H9 (cell line): ENCODE results near the gene HLA-DPB1. TPM values are rescaled to one million over a fixed set of nuclear protein-coding genes. Genes with fewer than 3 reads are reported as not detected.

Experiments used
- DNase-seq: peaks from one replicate; pipeline ENCODE4 v3.0.0-alpha.2; 2017
- H2AFZ ChIP-seq: one replicate; pipeline ENCODE4 v1.6.1; 2013; ENCODE audit warnings: mild to moderate bottlenecking, low read length, control low read depth, moderate library complexity
- H2AK5ac ChIP-seq: 2 replicates; pipeline ENCODE4 v1.6.1; 2013; ENCODE audit warnings: low read length, control low read depth, mixed read lengths; ENCODE audit not compliant: insufficient read length
- H2BK120ac ChIP-seq: one replicate; pipeline ENCODE4 v1.6.1; 2013; ENCODE audit warnings: low read depth, mild to moderate bottlenecking, low read length, control low read depth, inconsistent platforms; ENCODE audit not compliant: poor library complexity, severe bottlenecking
- H2BK12ac ChIP-seq: 2 replicates; pipeline ENCODE4 v1.6.1; 2013; ENCODE audit warnings: low read length, control low read depth, mixed read lengths, low read depth; ENCODE audit not compliant: insufficient read length
- H2BK15ac ChIP-seq: 2 replicates; pipeline ENCODE4 v1.6.1; 2013; ENCODE audit warnings: low read depth, low read length, control low read depth
- H2BK20ac ChIP-seq: one replicate; pipeline ENCODE4 v1.6.1; 2013; ENCODE audit warnings: low read depth, mild to moderate bottlenecking, low read length, control low read depth, inconsistent platforms; ENCODE audit not compliant: poor library complexity, severe bottlenecking
- H2BK5ac ChIP-seq: 2 replicates; pipeline ENCODE4 v1.6.1; 2013; ENCODE audit warnings: low read length, control low read depth, mixed read lengths; ENCODE audit not compliant: insufficient read length
- H3K14ac ChIP-seq: 2 replicates; pipeline ENCODE4 v1.6.1; 2013; ENCODE audit warnings: low read length, control low read depth; ENCODE audit not compliant: insufficient read depth
- H3K18ac ChIP-seq: 2 replicates; pipeline ENCODE4 v1.6.1; 2013; ENCODE audit warnings: low read depth, mild to moderate bottlenecking, mixed read lengths, low read length, control low read depth; ENCODE audit not compliant: insufficient read length
- H3K23ac ChIP-seq: 2 replicates; pipeline ENCODE4 v1.6.1; 2013; ENCODE audit warnings: low read length, control low read depth, mixed read lengths, low read depth; ENCODE audit not compliant: insufficient read length
- H3K23me2 ChIP-seq: 2 replicates; pipeline ENCODE4 v1.6.1; 2013; ENCODE audit warnings: low read depth, mild to moderate bottlenecking, mixed read lengths, low read length, control low read depth; ENCODE audit not compliant: insufficient read length, poor library complexity, severe bottlenecking
- H3K27ac ChIP-seq: 2 replicates; pipeline ENCODE4 v1.5.1; 2013; ENCODE audit warnings: low read length, control low read depth, mixed read lengths, low read depth; ENCODE audit not compliant: insufficient read length
- H3K27me3 ChIP-seq: 2 replicates; pipeline ENCODE4 v1.6.1; 2013; ENCODE audit warnings: low read length, control low read depth, inconsistent platforms; ENCODE audit not compliant: insufficient read depth
- H3K4ac ChIP-seq: 2 replicates; pipeline ENCODE4 v1.6.1; 2013; ENCODE audit warnings: low read depth, mild to moderate bottlenecking, control low read depth, inconsistent platforms, low read length, moderate library complexity
- H3K4me1 ChIP-seq: 2 replicates; pipeline ENCODE4 v1.6.1; 2013; ENCODE audit warnings: low read length, control low read depth, inconsistent platforms; ENCODE audit not compliant: insufficient read depth
- H3K4me2 ChIP-seq: 2 replicates; pipeline ENCODE4 v1.6.1; 2013; ENCODE audit warnings: low read length, control low read depth, mixed read lengths; ENCODE audit not compliant: insufficient read length, insufficient read depth
- H3K56ac ChIP-seq: 2 replicates; pipeline ENCODE4 v1.6.1; 2013; ENCODE audit warnings: low read depth, mild to moderate bottlenecking, mixed read lengths, low read length, control low read depth; ENCODE audit not compliant: insufficient read length
- H3K79me1 ChIP-seq: 2 replicates; pipeline ENCODE4 v1.6.1; 2013; ENCODE audit warnings: low read depth, mild to moderate bottlenecking, moderate library complexity, low read length, control low read depth, inconsistent platforms; ENCODE audit not compliant: insufficient read depth, poor library complexity, severe bottlenecking
- H3K79me2 ChIP-seq: 2 replicates; pipeline ENCODE4 v1.6.1; 2013; ENCODE audit warnings: low read length, control low read depth, inconsistent platforms; ENCODE audit not compliant: insufficient read depth
- H3K9ac ChIP-seq: 2 replicates; pipeline ENCODE4 v1.6.1; 2013; ENCODE audit warnings: low read length, control low read depth, mixed read lengths; ENCODE audit not compliant: insufficient read length; ENCODE audit errors: extremely low read depth
- H3K9me3 ChIP-seq: one replicate; pipeline ENCODE4 v1.6.1; 2013; ENCODE audit warnings: low read depth, low read length, inconsistent platforms; ENCODE audit not compliant: control insufficient read depth
- H3T11ph ChIP-seq: one replicate; pipeline ENCODE4 v1.6.1; 2013; ENCODE audit warnings: mild to moderate bottlenecking, low read length, control low read depth, inconsistent platforms
- H4K20me1 ChIP-seq: one replicate; pipeline ENCODE4 v1.6.1; 2013; ENCODE audit not compliant: control insufficient read depth, insufficient read length, insufficient read depth
- H4K5ac ChIP-seq: 2 replicates; pipeline ENCODE4 v1.6.1; 2013; ENCODE audit warnings: low read depth, mild to moderate bottlenecking, mixed read lengths, low read length, control low read depth; ENCODE audit not compliant: insufficient read length
- H4K8ac ChIP-seq: replicated peaks from 2 replicates; pipeline ENCODE4 v1.6.1; 2013; ENCODE audit warnings: low read length, control low read depth, mixed read lengths, low read depth; ENCODE audit not compliant: insufficient read length
- H4K91ac ChIP-seq: 2 replicates; pipeline ENCODE4 v1.6.1; 2013; ENCODE audit warnings: low read depth, mild to moderate bottlenecking, moderate library complexity, mixed read lengths, low read length, control low read depth; ENCODE audit not compliant: insufficient read length
- H3K27ac Mint-ChIP-seq, 3 experiments: 2 replicates in 2 of 3; 3 replicates in 1 of 3; pipeline ENCODE4 v1.8.0; 2020 to 2021; ENCODE audit warnings: mixed read lengths in 3 of 3, mild to moderate bottlenecking in 1 of 3, moderate library complexity in 1 of 3
- H3K27me3 Mint-ChIP-seq: 2 replicates; pipeline ENCODE4 v1.8.0; 2021; ENCODE audit warnings: low read depth, mild to moderate bottlenecking, moderate library complexity, mixed read lengths
- H3K36me3 Mint-ChIP-seq, 3 experiments: 2 replicates in 2 of 3; 3 replicates in 1 of 3; pipeline ENCODE4 v1.8.0; 2020 to 2021; ENCODE audit warnings: low read depth in 3 of 3, mixed read lengths in 3 of 3; ENCODE audit not compliant: insufficient read depth in 1 of 3
- H3K4me1 Mint-ChIP-seq, 2 experiments: 2 replicates each; pipeline ENCODE4 v1.8.0; 2020; ENCODE audit warnings: mixed read lengths in 2 of 2
- H3K4me3 Mint-ChIP-seq, 2 experiments: 2 replicates in 1 of 2; 3 replicates in 1 of 2; pipeline ENCODE4 v1.8.0; 2020 to 2021; ENCODE audit warnings: mild to moderate bottlenecking in 2 of 2, mixed read lengths in 2 of 2, moderate library complexity in 1 of 2
- H3K9me3 Mint-ChIP-seq, 2 experiments: 2 replicates in 1 of 2; 3 replicates in 1 of 2; pipeline ENCODE4 v1.8.0; 2020; ENCODE audit warnings: mild to moderate bottlenecking in 2 of 2, mixed read lengths in 2 of 2, moderate library complexity in 1 of 2
- CTCF ChIP-seq: fragments of 200-600 bp; sonication (generic); conservative IDR thresholded peaks from 3 replicates; pipeline ENCODE4 v1.8.0; 2021; ENCODE audit warnings: antibody characterized with exemption, mild to moderate bottlenecking
- WGBS: extraction: QIAGEN DNeasy Blood & Tissue Kit; methylation state at CpG from one replicate; pipeline ENCODE4 v1.1.7; 2013; ENCODE audit warnings: missing lambda C conversion rate, low lambda C conversion rate, mixed read lengths; ENCODE audit not compliant: insufficient read length; ENCODE audit errors: extremely low coverage; 5-methylcytosine and 5-hydroxymethylcytosine counted together
- total RNA-seq: library from RNA; stranded (reverse); gene quantifications from 2 replicates; pipeline ENCODE4 v1.2.1, GENCODE V29; 2021

The HLA-DPB1 gene
- total RNA-seq, 1 experiment from 2014 or later, result 23.6 TPM

GRCh38 chr6:33103776-33104175, 28.0 kb downstream of the HLA-DPB1 start:
- no peak overlapping the region for H2BK5ac ChIP-seq
- no peak overlapping the region for H3K27ac Mint-ChIP-seq
- no peak for TF ChIP-seq CTCF
- H3K23ac ChIP-seq, result no peak overlapping the region
- no peaks in the 10 kb centered on the region for H3K4me1 ChIP-seq
- H3K27me3 Mint-ChIP-seq, result peaks cover 38% of the 10 kb centered on the region
- H3K9me3 ChIP-seq, result no peaks in the 10 kb centered on the region
- H2BK15ac ChIP-seq, result no peak overlapping the region
- H2BK20ac ChIP-seq, result no peak overlapping the region
- H4K8ac ChIP-seq, result no peak overlapping the region
- no peaks in the 10 kb centered on the region for H3K79me2 ChIP-seq
- no peak overlapping the region for H2AK5ac ChIP-seq
- no peak overlapping the region for H3K56ac ChIP-seq
- H2BK12ac ChIP-seq, result no peak overlapping the region
- no peak overlapping the region for H4K5ac ChIP-seq
- no peaks in the 10 kb centered on the region for H3K79me1 ChIP-seq
- peaks cover 39 to 44% of the 10 kb centered on the region in 2 experiments for H3K9me3 Mint-ChIP-seq
- H3K23me2 ChIP-seq, result no peaks in the 10 kb centered on the region
- no peak overlapping the region for H3K9ac ChIP-seq
- H3K4me3 Mint-ChIP-seq, result no peak overlapping the region
- no peaks in the 10 kb centered on the region for H3K27me3 ChIP-seq
- H3K4me1 Mint-ChIP-seq, result peaks cover 8% of the 10 kb centered on the region in 2 experiments
- DNase-seq, result peak; percentile 4
- no peak overlapping the region for H3K18ac ChIP-seq
- H3K14ac ChIP-seq, result no peak overlapping the region
- H2AFZ ChIP-seq, result no peak overlapping the region
- no peak overlapping the region for H3K27ac ChIP-seq
- WGBS, result no CpG with 5 or more reads among the region's 3 CpGs
- no peak overlapping the region for H4K91ac ChIP-seq
- no peak overlapping the region for H3K4me2 ChIP-seq
- no peak overlapping the region for H3K4ac ChIP-seq
- H2BK120ac ChIP-seq, result no peak overlapping the region
- H3K36me3 Mint-ChIP-seq, result peaks cover 4 to 31% (median 21%) of the 10 kb centered on the region in 3 experiments
- no peak overlapping the region for H3T11ph ChIP-seq
- H4K20me1 ChIP-seq, result no peaks in the 10 kb centered on the region
